GM12878 (cell line): Measurements from ENCODE around the gene PLA2G4E. TPM values are rescaled to one million over a fixed set of nuclear protein-coding genes. Genes with fewer than 3 reads are reported as not detected.

Experiments
- ATAC-seq: fragments of 200-7000 bp; cut with Tn5 transposase; 3 replicates; pipeline ENCODE4 v1.9.1; 2020; ENCODE audit warnings: mild to moderate bottlenecking, moderate library complexity
- BruUV-seq: library from RNA; stranded (reverse); fragments of 400-500 nt; replicated peaks from 2 replicates; lab custom pipeline; 2021; lab: Mats Ljungman, UMichigan
- CTCF ChIA-PET: fragments of 300-600 bp; sonication (Branson Sonifier 250); formaldehyde crosslinking; extraction: SDS; loops from one replicate; lab custom pipeline; 2021; ENCODE audit warnings: inconsistent platforms; lab: Yijun Ruan, JAX
- POLR2A ChIA-PET: fragments of 350-600 bp; formaldehyde crosslinking; extraction: SDS; loops from one replicate; lab custom pipeline; 2021; ENCODE audit warnings: inconsistent platforms; lab: Charles Lee
- RAD21 ChIA-PET: fragments of 300-600 bp; sonication (Branson Sonifier 250); formaldehyde crosslinking; loops from one replicate; lab custom pipeline; 2023; ENCODE audit warnings: antibody characterized with exemption; ENCODE audit not compliant: unreplicated experiment; lab: Charles Lee
- SMC1A ChIA-PET: fragments of 300-600 bp; sonication (Branson Sonifier 250); formaldehyde crosslinking; loops from one replicate; lab custom pipeline; 2023; ENCODE audit not compliant: unreplicated experiment, uncharacterized antibody; lab: Charles Lee
- DNase-seq: peaks from one replicate; pipeline ENCODE4 v3.0.0-alpha.2; 2011; ENCODE audit warnings: low read depth, low spot score
- FAIRE-seq: peaks from 3 replicates; lab custom pipeline; 2011; peaks lifted over from hg19 to GRCh38; lab: Jason Lieb, UNC
- H2AFZ ChIP-seq: 2 replicates; pipeline ENCODE4 v1.6.0; 2011; ENCODE audit warnings: low read depth, low read length, control low read depth; ENCODE audit not compliant: control insufficient read depth
- H3K27ac ChIP-seq: 2 replicates; pipeline ENCODE4 v1.5.1; 2011; ENCODE audit warnings: control low read depth; ENCODE audit not compliant: control insufficient read depth, insufficient read depth
- H3K27me3 ChIP-seq, 2 experiments: replicated peaks in 1 of 2; 2 replicates each; pipeline versions ENCODE4 v1.6.0 to v1.6.1; 2011; ENCODE audit warnings: low read length in 1 of 2; ENCODE audit not compliant: control insufficient read depth in 2 of 2, insufficient read depth in 2 of 2
- H3K36me3 ChIP-seq, 2 experiments: 2 replicates each; pipeline ENCODE4 v1.5.1; 2011; ENCODE audit warnings: low read length in 1 of 2; ENCODE audit not compliant: control insufficient read depth in 2 of 2, insufficient read depth in 2 of 2
- H3K4me1 ChIP-seq: 2 replicates; pipeline ENCODE4 v1.6.1; 2011; ENCODE audit warnings: mild to moderate bottlenecking, low read length, moderate library complexity, mixed read lengths; ENCODE audit not compliant: control insufficient read depth, insufficient read depth
- H3K4me2 ChIP-seq: 2 replicates; pipeline ENCODE4 v1.6.0; 2011; ENCODE audit warnings: control low read depth; ENCODE audit not compliant: control insufficient read depth, insufficient read depth
- H3K4me3 ChIP-seq: fragments of 200-600 bp; sonication (generic); 2 replicates; pipeline ENCODE4 v1.5.1; 2016
- H3K79me2 ChIP-seq: 2 replicates; pipeline ENCODE4 v1.6.0; 2011; ENCODE audit warnings: low read length; ENCODE audit not compliant: control insufficient read depth, insufficient read depth
- H3K9ac ChIP-seq: 2 replicates; pipeline ENCODE4 v1.8.0; 2011; ENCODE audit warnings: low read length, control low read depth, mixed read lengths; ENCODE audit not compliant: control insufficient read depth, insufficient read depth
- H3K9me3 ChIP-seq: replicated peaks from 3 replicates; pipeline ENCODE4 v1.5.1; 2011; ENCODE audit warnings: mild to moderate bottlenecking, low read length; ENCODE audit not compliant: control insufficient read depth, insufficient read depth
- H4K20me1 ChIP-seq: 2 replicates; pipeline ENCODE4 v1.6.0; 2011; ENCODE audit not compliant: control insufficient read depth, insufficient read depth
- ASH2L ChIP-seq: fragments of 300-600, 200-600 bp; sonication (generic); IDR thresholded peaks from 2 replicates; pipeline ENCODE4 v1.6.1; 2017; ENCODE audit warnings: low read depth, mild to moderate bottlenecking, borderline replicate concordance
- BCL3 ChIP-seq: IDR thresholded peaks from 2 replicates; pipeline ENCODE4 v1.6.1; 2011; ENCODE audit warnings: borderline replicate concordance, low read depth, mild to moderate bottlenecking, moderate library complexity, low read length; ENCODE audit not compliant: insufficient read depth, poor library complexity, severe bottlenecking
- ELK1 ChIP-seq: IDR thresholded peaks from 2 replicates; pipeline ENCODE4 v1.6.1; 2012; ENCODE audit warnings: low read depth, low read length, improper control_type of control experiment
- FOXK2 ChIP-seq: fragments of 450-650 bp; IDR thresholded peaks from 2 replicates; pipeline ENCODE4 v1.6.1; 2017; ENCODE audit warnings: mild to moderate bottlenecking, moderate library complexity
- GATAD2B ChIP-seq: fragments of 450-650 bp; conservative IDR thresholded peaks from 2 replicates; pipeline ENCODE4 v1.6.1; 2017; ENCODE audit warnings: low read depth, mild to moderate bottlenecking, moderate library complexity
- HSF1 ChIP-seq: fragments of 150-350 bp; IDR thresholded peaks from 2 replicates; pipeline ENCODE4 v1.6.1; 2014; ENCODE audit warnings: mild to moderate bottlenecking, low read depth, low read length
- KAT2A ChIP-seq: conservative IDR thresholded peaks from 2 replicates; pipeline ENCODE4 v1.6.1; 2011; ENCODE audit warnings: low read depth, low read length; ENCODE audit not compliant: control insufficient read depth
- RBBP5 ChIP-seq: fragments of 200-600 bp; sonication (generic); conservative IDR thresholded peaks from 2 replicates; pipeline ENCODE4 v1.6.1; 2016
- SIN3A ChIP-seq: IDR thresholded peaks from 2 replicates; pipeline ENCODE4 v1.6.1; 2012; ENCODE audit warnings: low read depth, low read length, improper control_type of control experiment
- SRF ChIP-seq, 2 experiments: IDR thresholded peaks; 2 replicates each; pipeline ENCODE4 v1.6.1; 2011; ENCODE audit warnings: low read depth in 2 of 2, low read length in 2 of 2, mild to moderate bottlenecking in 1 of 2, moderate library complexity in 1 of 2
- TCF3 ChIP-seq: IDR thresholded peaks from 2 replicates; pipeline ENCODE4 v1.6.1; 2012; ENCODE audit warnings: low read depth, mild to moderate bottlenecking, low read length, borderline replicate concordance; ENCODE audit not compliant: insufficient read depth
- ZBTB4 ChIP-seq: fragments of 450-650 bp; formaldehyde crosslinking; IDR thresholded peaks from 2 replicates; pipeline ENCODE4 v1.4.0; 2022; ENCODE audit warnings: mild to moderate bottlenecking, moderate library complexity
- WGBS: methylation state at CpG from one replicate; pipeline ENCODE4 v1.1.6; 2016; ENCODE audit warnings: low lambda C conversion rate; ENCODE audit not compliant: insufficient replicate concordance, insufficient coverage; ENCODE audit errors: missing lambda C conversion rate; 5-methylcytosine and 5-hydroxymethylcytosine counted together
- in situ Hi-C: fragments of 300-500 bp; cut with MboI; formaldehyde crosslinking; loops from 9 replicates; pipeline ENCODE4 v1.14.3; 2018; ENCODE audit warnings: mixed read lengths
- intact Hi-C: fragments of 100-400 bp; cut with micrococcal nuclease; formaldehyde crosslinking; loops from one replicate; pipeline ENCODE4 v1.14.2; 2022; ENCODE audit not compliant: unreplicated experiment
- polyA plus RNA-seq, 11 experiments: library from polyadenylated mRNA; depleted of rRNA in 4 of 11; unstranded in 6 of 11; stranded (reverse) in 5 of 11; fragments of >200 nt; fragmentation: Nextera tagmentation in 4 of 11; fragmentation: Illumina TruSeq in 1 of 11; extraction: Ambion mirVana in 4 of 11; extraction: Trizol in 1 of 11; gene quantifications; 1 replicate in 1 of 11; 2 replicates in 10 of 11; pipeline versions ENCODE4 v1.2.1 to v1.2.3, GENCODE V29; 2011 to 2016; ENCODE audit warnings: inconsistent platforms in 2 of 11, missing spikeins in 2 of 11, low read depth in 1 of 11
- total RNA-seq, 4 experiments: library from RNA; depleted of rRNA in 3 of 4; stranded (reverse); fragments of >200 nt in 3 of 4; fragmentation: Illumina TruSeq in 1 of 4; extraction: Trizol in 1 of 4; gene quantifications; 2 replicates each; pipeline versions ENCODE4 v1.2.1 to v1.2.3, GENCODE V29; 2013 to 2021

PLA2G4E gene
- total and polyA plus RNA-seq, 10 of the 15 experiments (the other 5 are each of a cell fraction or from before 2014, with no cell fraction given): 0.05 to 0.32 (median 0.06) TPM; not detected in 5

GRCh38 chr15:41996921-41997592 is 23.8 kb downstream of the PLA2G4E start:
- POLR2A ChIA-PET: interaction anchor here (0.6 kb wide), 1 partner anchor 28 kb away, joined by 3 read pairs; no protein-coding TSS in a partner anchor
- 44% methylated on average over 13 of the region's 13 CpGs for WGBS
- FAIRE-seq: no peak
- TF ChIP-seq RBBP5: no peak
- TF ChIP-seq BCL3: no peak
- no peak for TF ChIP-seq ASH2L
- TF ChIP-seq SRF (IDR thresholded peaks at IDR 0.05; ENCODE audit: low read depth in 2 of 2, low read length in 2 of 2): no peak
- TF ChIP-seq GATAD2B: no peak
- no peak for TF ChIP-seq SIN3A
- no peak for TF ChIP-seq KAT2A
- TF ChIP-seq HSF1: no peak
- no peak for TF ChIP-seq FOXK2
- no peak for TF ChIP-seq ZBTB4 (CRISPR knock-in tag)
- no peak for TF ChIP-seq TCF3
- TF ChIP-seq ELK1: no peak

More at GRCh38 chr15:41996921-41997592, 23.8 kb downstream of the PLA2G4E start:
- ChIA-PET SMC1A (interaction anchor here (1.6 kb wide), 1 partner anchor 17 kb away, joined by 7 read pairs; no protein-coding TSS in a partner anchor), RAD21 (no interaction called here), CTCF (interaction anchor here (0.7 to 5.6 kb wide), 7 partner anchors 7 to 87 kb away, joined by 3 to 26 read pairs (median 5); no protein-coding TSS in a partner anchor)
- no TSS peak for BruUV-seq
- H3K79me2 ChIP-seq: no peaks in the 10 kb centered on the region
- H3K27me3 ChIP-seq: no peaks in the 10 kb centered on the region
- no peaks in the 10 kb centered on the region for H4K20me1 ChIP-seq
- H3K4me1 ChIP-seq: no peaks in the 10 kb centered on the region
- no peak overlapping the region for H3K9ac ChIP-seq
- no peaks in the 10 kb centered on the region for H3K9me3 ChIP-seq
- no peak for ATAC-seq
- no peak for DNase-seq
- no peak overlapping the region for H2AFZ ChIP-seq
- intact Hi-C loops (no loop called here), in situ Hi-C loops (no loop called here)
- no peak overlapping the region for H3K4me3 ChIP-seq
- no peaks in the 10 kb centered on the region for H3K36me3 ChIP-seq
- no peak overlapping the region for H3K27ac ChIP-seq
- no peak overlapping the region for H3K4me2 ChIP-seq
